ENCODE data around the gene HSDL2. TPM values are rescaled to one million over a fixed set of nuclear protein-coding genes. Genes with fewer than 3 reads are reported as not detected.

Gene HSDL2
- total RNA-seq = 24.0 and 35.4 TPM in 2 replicates

GRCh38 chr9:112380102-112380824 lies at the start of gene HSDL2:
HSDL2 (plus strand) TSS chr9:112380108; CDS start chr9:112380164, 56 bp downstream.

GRCh38 chr9:112332977-112333638 lies 46.8 kb upstream of the HSDL2 start, which contains the start of gene PTBP3:
PTBP3 (minus strand) TSS chr9:112333619; CDS start chr9:112297865, 35,754 bp downstream.

GRCh38 chr9:112486221-112487007 lies 106.5 kb downstream of the HSDL2 start, which contains the start of gene KIAA1958:
KIAA1958 (plus strand) TSS chr9:112486827; CDS start chr9:112574081, 87,254 bp downstream.

Other genes starting within 250 kb of the HSDL2 start
- gene SUSD1, start 204.8 kb upstream of the HSDL2 start, total RNA-seq = 3.1 and 5.9 TPM in 2 replicates
- gene PTBP3, start 46.5 kb upstream of the HSDL2 start, total RNA-seq = 65.5 and 233 TPM in 2 replicates
- 0.84 and 2.3 TPM in 2 replicates for gene KIAA1958, start 106.7 kb downstream of the HSDL2 start, total RNA-seq

All from airway epithelial cell (primary cell).